ENCODE data around the gene TRIM27.
"Not testable (repeated sequence)": the region's sequence is repeated elsewhere in the genome, so short reads cannot be mapped to it uniquely, and the experiment has no call there.

Gene TRIM27

GRCh38 chr6:28862077-28862476 lies 61.7 kb downstream of the TRIM27 start:
- DNase-seq = no peak

- DNase-seq = no peak
Measured at GRCh38 chr6:28861339-28861738, 62.4 kb downstream of the TRIM27 start.

GRCh38 chr6:28860581-28860980 lies 63.2 kb downstream of the TRIM27 start:
- no peak for DNase-seq

- DNase-seq = no peak
Measured at GRCh38 chr6:28858963-28859362, 64.8 kb downstream of the TRIM27 start.

- DNase-seq = no peak
Measured at GRCh38 chr6:28856620-28857005, 67.2 kb downstream of the TRIM27 start.

- DNase-seq = not testable (repeated sequence)
Measured at GRCh38 chr6:28854405-28854804, 69.4 kb downstream of the TRIM27 start.

Data from EL (cell line).